ENCODE measurements around the gene CHSY3. TPM values are rescaled to one million over a fixed set of nuclear protein-coding genes. Genes with fewer than 3 reads are reported as not detected.

Gene CHSY3
- total and polyA plus RNA-seq, 2 donors (not counting 1 experiment from before 2014, with no cell fraction given) = 0.51 to 0.99 TPM

DNA sequence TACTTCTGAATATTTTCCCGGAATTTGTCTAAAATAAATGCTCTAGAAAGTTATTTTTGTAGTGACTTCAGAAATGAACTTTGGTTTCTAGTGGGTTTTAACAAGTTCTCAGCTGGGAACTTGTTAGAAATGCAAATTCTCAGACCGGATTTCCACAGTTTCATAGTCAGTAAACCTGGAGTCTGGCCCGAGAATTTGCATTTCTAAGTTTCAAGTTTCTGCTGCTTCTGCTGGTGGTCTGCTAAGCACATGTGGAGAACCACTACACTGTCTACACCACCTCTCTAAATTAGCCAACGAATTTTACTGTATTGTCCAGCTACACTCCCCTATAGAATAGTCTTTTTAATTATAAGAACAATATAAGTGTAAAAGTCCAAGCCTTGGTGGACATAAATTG lies 208.0 kb downstream of the CHSY3 start:
- Histone ChIP-seq H3K36me3 (ENCODE audit: control insufficient read depth, insufficient read depth, low read length) (no peaks in the 10 kb centered on the region), H3K27ac (ENCODE audit: insufficient read depth, low read length) (no peak overlapping the region)
- no peak for DNase-seq (ENCODE audit: low read depth in 2 of 2)

DNA sequence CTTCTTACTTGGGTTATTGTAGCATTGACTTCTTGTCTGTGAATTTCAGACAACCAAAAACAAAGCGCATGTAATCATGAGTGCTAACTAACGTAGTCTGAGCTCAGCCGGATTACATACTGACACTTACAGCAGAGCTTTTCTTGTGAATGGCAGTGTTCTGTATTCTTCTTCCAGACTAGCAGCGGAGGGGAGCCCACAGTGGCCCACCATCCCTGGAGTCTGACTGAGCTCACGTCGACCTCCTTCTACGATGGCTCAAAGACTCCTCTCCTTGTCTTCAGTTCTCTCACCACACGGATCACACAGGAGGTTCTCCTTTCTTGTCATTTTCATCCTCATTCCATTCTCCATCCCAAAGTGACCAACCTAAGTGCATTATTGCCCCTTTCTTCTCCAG lies 211.4 kb downstream of the CHSY3 start:
- no peak overlapping the region for H2AFZ ChIP-seq (ENCODE audit: low read length)
- H3K4me3 ChIP-seq (replicated peaks in 1 of 4; ENCODE audit: control extremely low read depth in 1 of 4, insufficient read depth in 1 of 4, low read depth in 3 of 4, low read length in 4 of 4) = no peak overlapping the region
- no peaks in the 10 kb centered on the region for H3K4me1 ChIP-seq (ENCODE audit: control insufficient read depth, extremely low read depth, insufficient read depth, low read length)
- no peak overlapping the region for H3K9ac ChIP-seq (ENCODE audit: insufficient read depth, low read length)
- DNase-seq (ENCODE audit: low read depth in 2 of 2) = no peak
- H3K4me2 ChIP-seq (ENCODE audit: extremely low read depth, insufficient read depth, low read length) = no peak overlapping the region
- TF ChIP-seq, protein P1, sequence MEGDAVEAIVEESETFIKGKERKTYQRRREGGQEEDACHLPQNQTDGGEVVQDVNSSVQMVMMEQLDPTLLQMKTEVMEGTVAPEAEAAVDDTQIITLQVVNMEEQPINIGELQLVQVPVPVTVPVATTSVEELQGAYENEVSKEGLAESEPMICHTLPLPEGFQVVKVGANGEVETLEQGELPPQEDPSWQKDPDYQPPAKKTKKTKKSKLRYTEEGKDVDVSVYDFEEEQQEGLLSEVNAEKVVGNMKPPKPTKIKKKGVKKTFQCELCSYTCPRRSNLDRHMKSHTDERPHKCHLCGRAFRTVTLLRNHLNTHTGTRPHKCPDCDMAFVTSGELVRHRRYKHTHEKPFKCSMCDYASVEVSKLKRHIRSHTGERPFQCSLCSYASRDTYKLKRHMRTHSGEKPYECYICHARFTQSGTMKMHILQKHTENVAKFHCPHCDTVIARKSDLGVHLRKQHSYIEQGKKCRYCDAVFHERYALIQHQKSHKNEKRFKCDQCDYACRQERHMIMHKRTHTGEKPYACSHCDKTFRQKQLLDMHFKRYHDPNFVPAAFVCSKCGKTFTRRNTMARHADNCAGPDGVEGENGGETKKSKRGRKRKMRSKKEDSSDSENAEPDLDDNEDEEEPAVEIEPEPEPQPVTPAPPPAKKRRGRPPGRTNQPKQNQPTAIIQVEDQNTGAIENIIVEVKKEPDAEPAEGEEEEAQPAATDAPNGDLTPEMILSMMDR (conservative IDR thresholded peaks at IDR 0.05 in 1 of 2, IDR thresholded peaks at IDR 0.05 in 1 of 2; ENCODE audit: low read depth in 1 of 2, low read length in 2 of 2) = no peak
- TF ChIP-seq EZH2 (IDR thresholded peaks at IDR 0.05; ENCODE audit: low read length, missing control alignments) = no peak
- H3K9me3 ChIP-seq (ENCODE audit: control insufficient read depth, insufficient read depth, low read depth, low read length) = no peaks in the 10 kb centered on the region
- no peaks in the 10 kb centered on the region for H4K20me1 ChIP-seq (ENCODE audit: control insufficient read depth, extremely low read depth, insufficient read depth, low read length)
- no peaks in the 10 kb centered on the region for H3K79me2 ChIP-seq (ENCODE audit: control insufficient read depth, insufficient read depth, low read length)
- H3K36me3 ChIP-seq (ENCODE audit: control insufficient read depth, insufficient read depth, low read length) = no peaks in the 10 kb centered on the region
- H3K27me3 ChIP-seq (ENCODE audit: control insufficient read depth, insufficient read depth, low read length) = no peaks in the 10 kb centered on the region
- no peak overlapping the region for H3K27ac ChIP-seq (ENCODE audit: insufficient read depth, low read length)

More for the DNA sequence above, 208.0 kb downstream of the CHSY3 start:
- H3K79me2 ChIP-seq (ENCODE audit: control insufficient read depth, insufficient read depth, low read length) = no peaks in the 10 kb centered on the region
- no peak overlapping the region for H3K4me3 ChIP-seq (replicated peaks in 1 of 4; ENCODE audit: control extremely low read depth in 1 of 4, insufficient read depth in 1 of 4, low read depth in 3 of 4, low read length in 4 of 4)
- TF ChIP-seq EZH2 (IDR thresholded peaks at IDR 0.05; ENCODE audit: low read length, missing control alignments) = no peak
- TF ChIP-seq, protein P1 (conservative IDR thresholded peaks at IDR 0.05 in 1 of 2, IDR thresholded peaks at IDR 0.05 in 1 of 2; ENCODE audit: low read depth in 1 of 2, low read length in 2 of 2) = no peak
- H3K27me3 ChIP-seq (ENCODE audit: control insufficient read depth, insufficient read depth, low read length) = no peaks in the 10 kb centered on the region
- no peaks in the 10 kb centered on the region for H3K4me1 ChIP-seq (ENCODE audit: control insufficient read depth, extremely low read depth, insufficient read depth, low read length)
- H4K20me1 ChIP-seq (ENCODE audit: control insufficient read depth, extremely low read depth, insufficient read depth, low read length) = no peaks in the 10 kb centered on the region
- H3K4me2 ChIP-seq (ENCODE audit: extremely low read depth, insufficient read depth, low read length) = no peak overlapping the region
- H2AFZ ChIP-seq (ENCODE audit: low read length) = no peak overlapping the region
- H3K9me3 ChIP-seq (ENCODE audit: control insufficient read depth, insufficient read depth, low read depth, low read length) = no peaks in the 10 kb centered on the region
- H3K9ac ChIP-seq (ENCODE audit: insufficient read depth, low read length) = no peak overlapping the region

DNA sequence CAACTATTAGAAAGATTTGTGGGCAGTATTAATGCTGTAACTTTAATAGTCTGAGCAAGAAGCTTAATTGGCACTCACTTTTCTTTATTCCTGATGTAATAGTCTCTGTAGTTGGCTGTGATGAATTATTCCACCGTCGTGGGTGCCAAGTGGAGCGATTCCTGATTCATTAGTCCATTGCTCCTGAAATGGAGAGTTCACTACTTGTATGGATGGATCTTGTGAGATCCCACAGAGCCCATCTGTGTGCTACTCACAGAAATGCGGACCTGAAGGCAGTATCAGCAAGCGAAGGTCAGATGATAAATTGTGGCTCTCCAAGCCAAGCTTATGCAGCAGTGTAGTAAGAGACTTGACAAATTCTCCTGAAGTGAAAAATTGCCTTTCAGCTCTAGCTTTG lies 212.2 kb downstream of the CHSY3 start:
- Histone ChIP-seq H3K4me2 (ENCODE audit: extremely low read depth, insufficient read depth, low read length) (no peak overlapping the region), H3K4me3 (replicated peaks in 1 of 4; ENCODE audit: control extremely low read depth in 1 of 4, insufficient read depth in 1 of 4, low read depth in 3 of 4, low read length in 4 of 4) (no peak overlapping the region), H3K4me1 (ENCODE audit: control insufficient read depth, extremely low read depth, insufficient read depth, low read length) (no peaks in the 10 kb centered on the region), H2AFZ (ENCODE audit: low read length) (no peak overlapping the region), H3K9me3 (ENCODE audit: control insufficient read depth, insufficient read depth, low read depth, low read length) (no peaks in the 10 kb centered on the region), H3K9ac (ENCODE audit: insufficient read depth, low read length) (no peak overlapping the region), H3K79me2 (ENCODE audit: control insufficient read depth, insufficient read depth, low read length) (no peaks in the 10 kb centered on the region), H4K20me1 (ENCODE audit: control insufficient read depth, extremely low read depth, insufficient read depth, low read length) (no peaks in the 10 kb centered on the region), H3K27me3 (ENCODE audit: control insufficient read depth, insufficient read depth, low read length) (no peaks in the 10 kb centered on the region), H3K36me3 (ENCODE audit: control insufficient read depth, insufficient read depth, low read length) (no peaks in the 10 kb centered on the region), H3K27ac (ENCODE audit: insufficient read depth, low read length) (no peak overlapping the region)
- DNase-seq (ENCODE audit: low read depth in 2 of 2) = peak in 1 of 2 donors; percentile 32
- TF ChIP-seq, protein P1 (conservative IDR thresholded peaks at IDR 0.05 in 1 of 2, IDR thresholded peaks at IDR 0.05 in 1 of 2; ENCODE audit: low read depth in 1 of 2, low read length in 2 of 2) = no peak

All from fibroblast of lung (primary cell).